Fibroblast of pulmonary artery (primary cell): ENCODE results near the gene GSE1.

Experiments used
- DNase-seq: peaks from one replicate; pipeline ENCODE4 v3.0.0-alpha.2; 2010; ENCODE audit warnings: low read depth
- H3K4me3 ChIP-seq: replicated peaks from 2 replicates; pipeline ENCODE4 v1.5.1; 2011; ENCODE audit warnings: low read depth, mild to moderate bottlenecking, control low read depth, low read length, moderate library complexity
- CTCF ChIP-seq: IDR thresholded peaks from 2 replicates; pipeline ENCODE4 v1.5.1; 2011; ENCODE audit warnings: mild to moderate bottlenecking, control low read depth, low read length, inconsistent platforms; ENCODE audit errors: missing control alignments

Gene GSE1

GRCh38 chr16:85612801-85613603, at the start of gene GSE1:
Gene GSE1 (plus strand): TSS chr16:85613322. CDS start chr16:85613392, 70 bp downstream.
- H3K4me3 ChIP-seq = peak within 1 kb of the TSS; percentile 49
- peak; percentile 64 for DNase-seq
- TF ChIP-seq CTCF = no peak

- peak; percentile 62 for DNase-seq
- H3K4me3 ChIP-seq = no peak overlapping the region
- no peak for TF ChIP-seq CTCF
These were observed 49.4 kb upstream of the GSE1 start for GRCh38 chr16:85563515-85564276.

GRCh38 chr16:85564277-85565051, 48.7 kb upstream of the GSE1 start:
- DNase-seq = no peak
- H3K4me3 ChIP-seq = no peak overlapping the region
- peak; percentile 55 for TF ChIP-seq CTCF

GRCh38 chr16:85565340-85565739, 47.8 kb upstream of the GSE1 start:
- no peak overlapping the region for H3K4me3 ChIP-seq
- DNase-seq = no peak
- no peak for TF ChIP-seq CTCF

- H3K4me3 ChIP-seq = no peak overlapping the region
- DNase-seq = no peak
- no peak for TF ChIP-seq CTCF
These were observed 47.2 kb upstream of the GSE1 start for GRCh38 chr16:85565801-85566526.

GRCh38 chr16:85566561-85567100, 46.5 kb upstream of the GSE1 start:
- H3K4me3 ChIP-seq = no peak overlapping the region
- TF ChIP-seq CTCF = no peak
- no peak for DNase-seq
